Activated CD8-positive, alpha-beta T cell treated with anti-CD3 and anti-CD28 coated beads for 36 hours (primary cell): ENCODE results near the gene CHD8. TPM values are rescaled to one million over a fixed set of nuclear protein-coding genes. Genes with fewer than 3 reads are reported as not detected.

Experiments
- ATAC-seq: fragments of 200-7000 bp; cut with Tn5 transposase; one replicate; pipeline ENCODE4 v1.10.0; 2021; ENCODE audit warnings: mild to moderate bottlenecking, moderate library complexity
- CTCF ChIA-PET: fragments of 350-600 bp; sonication (Branson Sonifier 250); formaldehyde crosslinking; loops from one replicate; lab custom pipeline; 2021; ENCODE audit warnings: antibody characterized with exemption; lab: Charles Lee
- POLR2A ChIA-PET: fragments of 350-600 bp; sonication (Branson Sonifier 250); formaldehyde crosslinking; loops from one replicate; lab custom pipeline; 2021; ENCODE audit warnings: antibody characterized with exemption; lab: Charles Lee
- DNase-seq: peaks from one replicate; pipeline ENCODE4 v3.0.0-alpha.2; 2020
- H3K27ac Mint-ChIP-seq: one replicate; pipeline ENCODE4 v1.8.0; 2021; ENCODE audit warnings: mild to moderate bottlenecking, mixed read lengths
- H3K27me3 Mint-ChIP-seq: one replicate; pipeline ENCODE4 v1.8.0; 2021; ENCODE audit warnings: mixed read lengths
- H3K36me3 Mint-ChIP-seq: one replicate; pipeline ENCODE4 v1.8.0; 2021; ENCODE audit warnings: low read depth, mixed read lengths
- H3K4me1 Mint-ChIP-seq: one replicate; pipeline ENCODE4 v1.8.0; 2021; ENCODE audit warnings: low read depth, mixed read lengths
- H3K4me3 Mint-ChIP-seq: one replicate; pipeline ENCODE4 v1.8.0; 2021; ENCODE audit warnings: mild to moderate bottlenecking, moderate library complexity, mixed read lengths
- H3K9me3 Mint-ChIP-seq: one replicate; pipeline ENCODE4 v1.8.0; 2021; ENCODE audit warnings: mixed read lengths
- CTCF ChIP-seq: fragments of 200-600 bp; IDR thresholded peaks from one replicate; pipeline ENCODE4 v1.8.0; 2022; ENCODE audit warnings: antibody characterized with exemption, mild to moderate bottlenecking
- intact Hi-C: fragments of 100-400 bp; cut with micrococcal nuclease; formaldehyde crosslinking; loops from one replicate; pipeline ENCODE4 v1.10.0; 2022
- total RNA-seq, 2 experiments: library from RNA; stranded (reverse); gene quantifications; one replicate each; pipeline ENCODE4 v1.2.3, GENCODE V29; 2021

The CHD8 gene
- total RNA-seq, 2 experiments from 2014 or later, result 82.3 to 85.3 TPM

GRCh38 chr14:21498540-21499526 lies 42.9 kb upstream of the CHD8 start:
- DNase-seq, result peak; percentile 35
- Mint-ChIP-seq H3K4me3 (no peak overlapping the region), H3K9me3 (no peaks in the 10 kb centered on the region), H3K4me1 (peaks cover 19% of the 10 kb centered on the region), H3K27ac (peak overlapping the region; percentile 72), H3K36me3 (peaks cover 59% of the 10 kb centered on the region), H3K27me3 (no peaks in the 10 kb centered on the region)
- CTCF ChIA-PET, result interaction anchor here (0.6 to 3.1 kb wide), 39 partner anchors 8 to 281 kb away, joined by 3 to 100 read pairs (median 4); partner anchors contain the start of genes CHD8, METTL3, RAB2B and RPGRIP1
- intact Hi-C loops, result loop anchor here (1.0 kb wide), 1 partner anchor 58 kb away; no protein-coding TSS in a partner anchor
- TF ChIP-seq CTCF, result peak; percentile 77
- POLR2A ChIA-PET, result interaction anchor here (0.6 to 1.9 kb wide), 11 partner anchors 9 to 69 kb away, joined by 3 to 14 read pairs (median 4); partner anchors contain the start of genes METTL3, RAB2B, SALL2 and TOX4
- peak; percentile 72 for ATAC-seq

GRCh38 chr14:21496453-21496852 lies 40.5 kb upstream of the CHD8 start:
- no peaks in the 10 kb centered on the region for H3K9me3 Mint-ChIP-seq
- CTCF ChIA-PET, result interaction anchor here (1.2 to 3.1 kb wide), 5 partner anchors 8 to 61 kb away, joined by 3 to 23 read pairs (median 7); partner anchors contain the start of genes CHD8, RAB2B and TOX4
- POLR2A ChIA-PET, result no interaction called here
- no peak overlapping the region for H3K4me3 Mint-ChIP-seq
- no peak for ATAC-seq
- peaks cover 52% of the 10 kb centered on the region for H3K36me3 Mint-ChIP-seq
- no peak for TF ChIP-seq CTCF
- peaks cover 19% of the 10 kb centered on the region for H3K4me1 Mint-ChIP-seq
- no peaks in the 10 kb centered on the region for H3K27me3 Mint-ChIP-seq
- DNase-seq, result no peak
- H3K27ac Mint-ChIP-seq, result no peak overlapping the region
- intact Hi-C loops, result no loop called here

GRCh38 chr14:21494902-21495762 lies 39.2 kb upstream of the CHD8 start:
- ChIA-PET POLR2A (interaction anchor here (0.7 to 1.0 kb wide), 2 partner anchors 15 to 31 kb away, joined by 3 read pairs; no protein-coding TSS in a partner anchor), CTCF (interaction anchor here (1.2 to 1.8 kb wide), 4 partner anchors 18 to 61 kb away, joined by 3 to 8 read pairs (median 6); partner anchors contain the start of genes CHD8, RAB2B and TOX4)
- intact Hi-C loops, result no loop called here
- DNase-seq (no peak), ATAC-seq (no peak)
- TF ChIP-seq CTCF, result no peak
- Mint-ChIP-seq H3K27me3 (no peaks in the 10 kb centered on the region), H3K4me1 (peaks cover 15% of the 10 kb centered on the region), H3K4me3 (no peak overlapping the region), H3K9me3 (no peaks in the 10 kb centered on the region), H3K36me3 (peaks cover 47% of the 10 kb centered on the region), H3K27ac (peak overlapping the region; percentile 64)

GRCh38 chr14:21486640-21487087 lies 30.7 kb upstream of the CHD8 start:
- ChIA-PET CTCF (interaction anchor here (3.0 to 6.3 kb wide), 2 partner anchors 9 to 12 kb away, joined by 27 to 45 read pairs; partner anchors contain the start of genes RAB2B and TOX4), POLR2A (interaction anchor here (1.3 kb wide), 1 partner anchor 9 kb away, joined by 4 read pairs; the partner anchor contains the start of genes RAB2B and TOX4)
- Mint-ChIP-seq H3K27me3 (no peaks in the 10 kb centered on the region), H3K4me3 (no peak overlapping the region), H3K36me3 (peaks cover 15% of the 10 kb centered on the region), H3K4me1 (no peaks in the 10 kb centered on the region), H3K27ac (peak overlapping the region; percentile 42), H3K9me3 (no peaks in the 10 kb centered on the region)
- no peak for TF ChIP-seq CTCF
- intact Hi-C loops, result no loop called here
- ATAC-seq (no peak), DNase-seq (no peak)
